Measurements from ENCODE around the gene FBXO33. TPM values are rescaled to one million over a fixed set of nuclear protein-coding genes. Genes with fewer than 3 reads are reported as not detected.

FBXO33 gene
- total RNA-seq, 2 experiments from 2014 or later = 16.8 to 18.6 TPM

- Mint-ChIP-seq H3K36me3 (ENCODE audit: low read depth) (peaks cover 10% of the 10 kb centered on the region), H3K4me1 (ENCODE audit: low read depth) (peaks cover 54% of the 10 kb centered on the region), H3K4me3 (peak overlapping the region; percentile 31), H3K27ac (peak overlapping the region; percentile 36), H3K27me3 (no peaks in the 10 kb centered on the region), H3K9me3 (no peaks in the 10 kb centered on the region)
- peak; percentile 55 for TF ChIP-seq CTCF (IDR thresholded peaks at IDR 0.05)
- ATAC-seq (no peak), DNase-seq (no peak)
- intact Hi-C loops (cut with micrococcal nuclease) = loop anchor here (5.0 kb wide), 2 partner anchors 199 to 254 kb away; partner anchors contain the start of gene TRAPPC6B
- ChIA-PET CTCF (interaction anchor here (0.6 to 5.8 kb wide), 26 partner anchors 9 to 329 kb away, joined by 3 to 54 read pairs (median 4); partner anchors contain the start of genes GEMIN2, MIA2 and TRAPPC6B), POLR2A (interaction anchor here (0.8 to 1.6 kb wide), 3 partner anchors 20 to 313 kb away, joined by 3 to 5 read pairs (median 4); partner anchors contain the start of gene GEMIN2)
Observed at GRCh38 chr14:39426605-39427004, 5.6 kb downstream of the FBXO33 start.

- peak overlapping the region; percentile 36 for H3K27ac Mint-ChIP-seq
- ATAC-seq = no peak
- no peak for DNase-seq
- CTCF ChIA-PET = interaction anchor here (0.6 to 5.8 kb wide), 23 partner anchors 9 to 329 kb away, joined by 3 to 54 read pairs (median 4); partner anchors contain the start of genes GEMIN2, MIA2 and TRAPPC6B
- H3K4me1 Mint-ChIP-seq (ENCODE audit: low read depth) = peaks cover 60% of the 10 kb centered on the region
- POLR2A ChIA-PET = interaction anchor here (0.8 to 1.6 kb wide), 2 partner anchors 20 to 312 kb away, joined by 3 to 5 read pairs; partner anchors contain the start of gene GEMIN2
- TF ChIP-seq CTCF (IDR thresholded peaks at IDR 0.05) = no peak
- H3K9me3 Mint-ChIP-seq = no peaks in the 10 kb centered on the region
- intact Hi-C loops (cut with micrococcal nuclease) = loop anchor here (5.0 kb wide), 2 partner anchors 199 to 254 kb away; partner anchors contain the start of gene TRAPPC6B
- peaks cover 12% of the 10 kb centered on the region for H3K36me3 Mint-ChIP-seq (ENCODE audit: low read depth)
- H3K4me3 Mint-ChIP-seq = no peak overlapping the region
- no peaks in the 10 kb centered on the region for H3K27me3 Mint-ChIP-seq
Observed at GRCh38 chr14:39425947-39426346, 6.3 kb downstream of the FBXO33 start.

GRCh38 chr14:39423793-39424192, 8.4 kb downstream of the FBXO33 start:
- H3K4me3 Mint-ChIP-seq = no peak overlapping the region
- CTCF ChIA-PET = interaction anchor here (1.1 to 5.8 kb wide), 5 partner anchors 9 to 193 kb away, joined by 3 to 54 read pairs (median 3); no protein-coding TSS in a partner anchor

GRCh38 chr14:39422243-39422642, 10.0 kb downstream of the FBXO33 start:
- intact Hi-C loops (cut with micrococcal nuclease) = no loop called here
- no peaks in the 10 kb centered on the region for H3K27me3 Mint-ChIP-seq
- no peak overlapping the region for H3K27ac Mint-ChIP-seq
- no peak overlapping the region for H3K4me3 Mint-ChIP-seq
- ATAC-seq = no peak
- peaks cover 55% of the 10 kb centered on the region for H3K4me1 Mint-ChIP-seq (ENCODE audit: low read depth)
- peaks cover 22% of the 10 kb centered on the region for H3K36me3 Mint-ChIP-seq (ENCODE audit: low read depth)
- ChIA-PET CTCF (interaction anchor here (1.3 kb wide), 1 partner anchor 9 kb away, joined by 5 read pairs; no protein-coding TSS in a partner anchor), POLR2A (interaction anchor here (0.6 to 1.2 kb wide), 2 partner anchors 9 to 25 kb away, joined by 3 to 4 read pairs; partner anchors contain the start of gene FBXO33)
- no peak for TF ChIP-seq CTCF (IDR thresholded peaks at IDR 0.05)
- DNase-seq = no peak
- no peaks in the 10 kb centered on the region for H3K9me3 Mint-ChIP-seq

More at GRCh38 chr14:39423793-39424192, 8.4 kb downstream of the FBXO33 start:
- intact Hi-C loops (cut with micrococcal nuclease) = no loop called here
- peak overlapping the region; percentile 20 for H3K27ac Mint-ChIP-seq
- DNase-seq (no peak), ATAC-seq (no peak)
- peaks cover 20% of the 10 kb centered on the region for H3K36me3 Mint-ChIP-seq (ENCODE audit: low read depth)
- H3K27me3 Mint-ChIP-seq = no peaks in the 10 kb centered on the region
- peaks cover 63% of the 10 kb centered on the region for H3K4me1 Mint-ChIP-seq (ENCODE audit: low read depth)
- TF ChIP-seq CTCF (IDR thresholded peaks at IDR 0.05) = no peak
- POLR2A ChIA-PET = no interaction called here
- no peaks in the 10 kb centered on the region for H3K9me3 Mint-ChIP-seq

- no peak for DNase-seq
- POLR2A ChIA-PET = no interaction called here
Observed at GRCh38 chr14:39419272-39419671, 13.0 kb downstream of the FBXO33 start.

More at GRCh38 chr14:39419272-39419671, 13.0 kb downstream of the FBXO33 start:
- no peak for TF ChIP-seq CTCF (IDR thresholded peaks at IDR 0.05)
- intact Hi-C loops (cut with micrococcal nuclease) = no loop called here
- Mint-ChIP-seq H3K4me1 (ENCODE audit: low read depth) (peaks cover 37% of the 10 kb centered on the region), H3K4me3 (no peak overlapping the region), H3K27me3 (no peaks in the 10 kb centered on the region), H3K9me3 (peaks cover 16% of the 10 kb centered on the region), H3K27ac (no peak overlapping the region), H3K36me3 (ENCODE audit: low read depth) (peaks cover 33% of the 10 kb centered on the region)
- CTCF ChIA-PET = interaction anchor here (0.8 to 1.0 kb wide), 2 partner anchors 9 to 13 kb away, joined by 3 read pairs; partner anchors contain the start of gene FBXO33
- ATAC-seq = no peak
